KG1 (cell line): ENCODE data around the gene MAP3K5.
"Not testable (repeated sequence)": the region's sequence is repeated elsewhere in the genome, so short reads cannot be mapped to it uniquely, and the experiment has no call there.

ENCODE experiments used
- DNase-seq: peaks from one replicate; lab custom pipeline; 2025; lab: John Stamatoyannopoulos, UW

The MAP3K5 gene

GRCh38 chr6:136607932-136608772, 184.1 kb downstream of the MAP3K5 start:
- DNase-seq, result no peak

GRCh38 chr6:136607204-136607931, 184.9 kb downstream of the MAP3K5 start:
- DNase-seq, result no peak

GRCh38 chr6:136604928-136605510, 187.3 kb downstream of the MAP3K5 start:
- DNase-seq, result no peak

GRCh38 chr6:136604328-136604825, 187.9 kb downstream of the MAP3K5 start:
- no peak for DNase-seq

GRCh38 chr6:136600818-136601217, 191.5 kb downstream of the MAP3K5 start:
- DNase-seq, result no peak

GRCh38 chr6:136599329-136600011, 192.8 kb downstream of the MAP3K5 start:
- DNase-seq, result no peak

- no peak for DNase-seq
These were observed 194.2 kb downstream of the MAP3K5 start for GRCh38 chr6:136598048-136598447.

- no peak for DNase-seq
These were observed 197.6 kb downstream of the MAP3K5 start for GRCh38 chr6:136594671-136595070.

GRCh38 chr6:136593748-136594490, 198.4 kb downstream of the MAP3K5 start:
- peak; percentile 73 for DNase-seq

- no peak for DNase-seq
These were observed 199.2 kb downstream of the MAP3K5 start for GRCh38 chr6:136592930-136593673.

GRCh38 chr6:136591617-136592016, 200.7 kb downstream of the MAP3K5 start:
- DNase-seq, result no peak

GRCh38 chr6:136590846-136591245, 201.4 kb downstream of the MAP3K5 start:
- DNase-seq, result not testable (repeated sequence)

GRCh38 chr6:136587527-136587926, 204.8 kb downstream of the MAP3K5 start:
- DNase-seq, result no peak

- DNase-seq, result no peak
These were observed 206.0 kb downstream of the MAP3K5 start for GRCh38 chr6:136586295-136586694.

GRCh38 chr6:136585523-136585922, 206.8 kb downstream of the MAP3K5 start:
- not testable (repeated sequence) for DNase-seq

GRCh38 chr6:136584290-136584689, 208.0 kb downstream of the MAP3K5 start:
- DNase-seq, result not testable (repeated sequence)

- no peak for DNase-seq
These were observed 209.4 kb downstream of the MAP3K5 start for GRCh38 chr6:136582711-136583471.

GRCh38 chr6:136579800-136580199, 212.5 kb downstream of the MAP3K5 start:
- DNase-seq, result no peak

GRCh38 chr6:136576821-136577220, 215.5 kb downstream of the MAP3K5 start:
- DNase-seq, result no peak

GRCh38 chr6:136571496-136571895, 220.8 kb downstream of the MAP3K5 start:
- no peak for DNase-seq
